ENCODE measurements around the gene CAMK1D.
"Not testable (repeated sequence)": the region's sequence is repeated elsewhere in the genome, so short reads cannot be mapped to it uniquely, and the experiment has no call there.

The CAMK1D gene

GRCh38 chr10:12341526-12341925 is 7.8 kb upstream of the CAMK1D start:
- no peak for DNase-seq

- DNase-seq = no peak
These were observed 4.8 kb upstream of the CAMK1D start for GRCh38 chr10:12344375-12345110.

- no peak for DNase-seq
These were observed 2.6 kb upstream of the CAMK1D start for GRCh38 chr10:12346707-12347106.

GRCh38 chr10:12348294-12348869 is 965 bp upstream of the CAMK1D start:
- no peak for DNase-seq

- DNase-seq = no peak
These were observed 351 bp downstream of the CAMK1D start for GRCh38 chr10:12349629-12350166.

GRCh38 chr10:12350167-12350872 is 973 bp downstream of the CAMK1D start:
- no peak for DNase-seq

GRCh38 chr10:12350925-12351324 is 1.6 kb downstream of the CAMK1D start:
- DNase-seq = no peak

- DNase-seq = no peak
These were observed 2.1 kb downstream of the CAMK1D start for GRCh38 chr10:12351447-12351846.

- DNase-seq = no peak
These were observed 2.5 kb downstream of the CAMK1D start for GRCh38 chr10:12351889-12352288.

- no peak for DNase-seq
These were observed 4.3 kb downstream of the CAMK1D start for GRCh38 chr10:12353399-12354242.

GRCh38 chr10:12354696-12355095 is 5.3 kb downstream of the CAMK1D start:
- DNase-seq = not testable (repeated sequence)

- DNase-seq = no peak
These were observed 6.0 kb downstream of the CAMK1D start for GRCh38 chr10:12355384-12355783.

GRCh38 chr10:12357525-12358151 is 8.3 kb downstream of the CAMK1D start:
- no peak for DNase-seq

GRCh38 chr10:12358863-12359564 is 9.7 kb downstream of the CAMK1D start:
- DNase-seq = no peak

GRCh38 chr10:12360461-12360860 is 11.1 kb downstream of the CAMK1D start:
- no peak for DNase-seq

GRCh38 chr10:12361115-12361514 is 11.8 kb downstream of the CAMK1D start:
- DNase-seq = not testable (repeated sequence)

- no peak for DNase-seq
These were observed 15.2 kb downstream of the CAMK1D start for GRCh38 chr10:12364559-12364958.

GRCh38 chr10:12367272-12367671 is 17.9 kb downstream of the CAMK1D start:
- no peak for DNase-seq

GRCh38 chr10:12369982-12370381 is 20.6 kb downstream of the CAMK1D start:
- DNase-seq = no peak

GRCh38 chr10:12372846-12373245 is 23.5 kb downstream of the CAMK1D start:
- no peak for DNase-seq

GRCh38 chr10:12375076-12375504 is 25.7 kb downstream of the CAMK1D start:
- no peak for DNase-seq

- DNase-seq = no peak
These were observed 26.9 kb downstream of the CAMK1D start for GRCh38 chr10:12376211-12376610.

Measured in COR-L47 (cell line).